ENCODE results near the gene TFCP2L1.

The TFCP2L1 gene

DNA sequence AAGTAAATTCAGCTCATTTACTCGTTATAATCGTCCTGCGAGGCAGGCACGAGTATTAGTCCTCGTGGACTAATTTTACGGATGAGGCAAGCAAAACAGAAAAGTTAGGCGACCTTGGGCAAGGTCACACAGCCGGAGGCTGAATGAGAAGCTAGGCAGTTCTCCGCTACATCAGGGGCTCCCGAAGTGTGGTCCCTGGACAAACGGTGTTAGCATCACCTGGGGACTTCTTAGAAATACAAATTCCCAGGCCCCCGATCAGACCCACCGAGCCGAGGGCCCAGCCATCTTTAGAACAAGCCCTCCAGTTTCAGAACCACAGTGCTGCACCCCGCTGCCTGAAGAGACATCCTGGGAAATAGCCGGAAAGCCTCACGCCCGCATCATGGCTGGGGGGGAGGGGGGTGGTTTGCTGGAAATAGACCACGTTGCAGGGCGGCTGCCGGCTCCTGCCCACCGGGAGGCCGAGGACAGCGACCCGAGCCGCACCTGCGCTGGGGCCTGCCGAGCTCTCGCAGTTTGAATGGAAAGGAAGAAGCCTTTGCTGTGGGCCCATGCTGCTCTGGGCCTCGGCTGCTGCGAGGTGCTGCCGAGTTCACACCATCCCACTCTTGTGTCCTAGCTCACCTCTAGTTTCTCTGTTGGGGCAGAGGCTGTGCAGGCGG is 72.2 kb downstream of the TFCP2L1 start:
- peaks cover 0 to 11% of the 10 kb centered on the region in 2 donors for H3K27me3 ChIP-seq
- H3K4me3 ChIP-seq: no peak overlapping the region
- H3K9me3 ChIP-seq: no peaks in the 10 kb centered on the region
- peaks cover 0 to 6% (median 0%) of the 10 kb centered on the region in 3 donors for H3K36me3 ChIP-seq
- H3K4me1 ChIP-seq: no peaks in the 10 kb centered on the region
- intact Hi-C loops (cut with DNase I; ENCODE audit: low total_unique reads): no loop called here
- no peak overlapping the region for H3K27ac ChIP-seq
- DNase-seq: no peak
- TF ChIP-seq, protein P1, sequence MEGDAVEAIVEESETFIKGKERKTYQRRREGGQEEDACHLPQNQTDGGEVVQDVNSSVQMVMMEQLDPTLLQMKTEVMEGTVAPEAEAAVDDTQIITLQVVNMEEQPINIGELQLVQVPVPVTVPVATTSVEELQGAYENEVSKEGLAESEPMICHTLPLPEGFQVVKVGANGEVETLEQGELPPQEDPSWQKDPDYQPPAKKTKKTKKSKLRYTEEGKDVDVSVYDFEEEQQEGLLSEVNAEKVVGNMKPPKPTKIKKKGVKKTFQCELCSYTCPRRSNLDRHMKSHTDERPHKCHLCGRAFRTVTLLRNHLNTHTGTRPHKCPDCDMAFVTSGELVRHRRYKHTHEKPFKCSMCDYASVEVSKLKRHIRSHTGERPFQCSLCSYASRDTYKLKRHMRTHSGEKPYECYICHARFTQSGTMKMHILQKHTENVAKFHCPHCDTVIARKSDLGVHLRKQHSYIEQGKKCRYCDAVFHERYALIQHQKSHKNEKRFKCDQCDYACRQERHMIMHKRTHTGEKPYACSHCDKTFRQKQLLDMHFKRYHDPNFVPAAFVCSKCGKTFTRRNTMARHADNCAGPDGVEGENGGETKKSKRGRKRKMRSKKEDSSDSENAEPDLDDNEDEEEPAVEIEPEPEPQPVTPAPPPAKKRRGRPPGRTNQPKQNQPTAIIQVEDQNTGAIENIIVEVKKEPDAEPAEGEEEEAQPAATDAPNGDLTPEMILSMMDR (IDR thresholded peaks at IDR 0.05): no peak

DNA sequence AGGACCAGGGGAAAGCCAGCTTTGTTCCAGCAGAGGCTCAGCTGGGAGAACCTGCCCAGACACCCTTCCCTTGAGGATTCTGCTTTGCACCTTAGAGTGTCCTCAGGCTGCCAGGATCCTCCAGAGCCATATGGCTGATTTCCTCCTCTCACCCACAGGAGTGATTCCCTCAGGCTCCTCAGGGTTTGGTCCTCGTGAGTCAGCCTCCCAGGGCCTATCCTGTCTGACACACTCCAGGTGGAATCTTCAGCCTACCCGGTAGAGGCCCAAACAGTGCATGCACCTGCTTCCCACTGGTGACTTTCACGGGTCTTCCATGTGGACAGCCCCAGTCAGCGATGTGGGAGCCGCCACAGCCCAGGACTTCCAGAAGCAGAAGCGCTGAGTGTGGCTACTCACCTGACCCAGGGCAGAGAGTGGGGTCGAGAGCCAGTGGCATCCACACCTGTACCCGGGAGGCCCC is 73.3 kb downstream of the TFCP2L1 start:
- no peaks in the 10 kb centered on the region for H3K9me3 ChIP-seq
- DNase-seq: no peak
- H3K27ac ChIP-seq: no peak overlapping the region

DNA sequence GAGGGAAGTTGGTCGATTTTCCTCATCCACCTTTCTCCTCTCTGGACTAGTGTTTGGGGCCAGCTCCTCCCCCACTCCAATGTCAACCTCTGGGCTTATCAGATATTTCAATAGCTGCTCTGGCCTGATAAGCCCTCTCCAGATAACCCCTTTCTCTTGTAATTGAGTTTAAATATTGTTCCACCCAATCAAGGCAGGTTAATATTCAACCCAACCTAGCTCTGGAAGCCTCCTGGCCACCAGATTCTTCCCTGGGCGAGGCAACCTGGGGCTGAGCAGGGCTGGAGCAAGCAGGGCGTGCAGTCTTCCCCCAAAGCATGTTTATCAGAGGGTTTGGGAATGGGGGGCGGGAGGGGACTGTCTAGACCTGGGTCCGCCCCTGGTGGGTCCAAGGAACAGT is 73.8 kb downstream of the TFCP2L1 start:
- Histone ChIP-seq H3K4me3 (no peak overlapping the region), H3K36me3 (no peaks in the 10 kb centered on the region), H3K9me3 (no peaks in the 10 kb centered on the region), H3K27me3 (peaks cover 0 to 11% of the 10 kb centered on the region in 2 donors), H3K4me1 (no peaks in the 10 kb centered on the region), H3K27ac (no peak overlapping the region)
- TF ChIP-seq, protein P1 (IDR thresholded peaks at IDR 0.05): no peak
- no peak for DNase-seq
- intact Hi-C loops (cut with DNase I; ENCODE audit: low total_unique reads): no loop called here

More for the DNA sequence above, 73.3 kb downstream of the TFCP2L1 start:
- TF ChIP-seq, protein P1 (IDR thresholded peaks at IDR 0.05): no peak
- Histone ChIP-seq H3K4me3 (no peak overlapping the region), H3K4me1 (no peaks in the 10 kb centered on the region), H3K27me3 (peaks cover 0 to 11% of the 10 kb centered on the region in 2 donors), H3K36me3 (no peaks in the 10 kb centered on the region)
- intact Hi-C loops (cut with DNase I; ENCODE audit: low total_unique reads): no loop called here

DNA sequence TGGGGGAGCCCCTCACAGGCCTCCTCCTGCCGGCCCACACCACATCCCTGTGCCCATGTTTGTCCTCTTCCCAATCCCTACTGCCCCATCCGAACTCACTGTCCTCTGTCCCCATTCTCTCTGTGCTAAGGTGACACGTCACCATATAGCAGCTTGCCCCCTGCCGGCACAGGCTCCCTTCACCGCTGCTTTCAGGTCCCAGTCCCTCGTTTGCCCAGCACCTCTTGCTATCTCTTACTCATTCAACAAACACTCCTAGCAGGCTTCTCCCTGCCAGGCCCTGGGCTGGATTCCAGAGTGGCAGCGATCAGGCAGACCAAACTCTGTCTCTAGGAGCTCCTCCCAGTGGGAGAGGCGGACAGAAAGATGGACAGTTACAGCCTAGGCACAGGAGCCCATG is 74.3 kb downstream of the TFCP2L1 start:
- Histone ChIP-seq H3K36me3 (no peaks in the 10 kb centered on the region), H3K27me3 (peaks cover 0 to 11% of the 10 kb centered on the region in 2 donors), H3K9me3 (no peaks in the 10 kb centered on the region), H3K4me3 (no peak overlapping the region), H3K27ac (no peak overlapping the region), H3K4me1 (no peaks in the 10 kb centered on the region)
- TF ChIP-seq, protein P1 (IDR thresholded peaks at IDR 0.05): no peak
- DNase-seq: no peak
- intact Hi-C loops (cut with DNase I; ENCODE audit: low total_unique reads): no loop called here

DNA sequence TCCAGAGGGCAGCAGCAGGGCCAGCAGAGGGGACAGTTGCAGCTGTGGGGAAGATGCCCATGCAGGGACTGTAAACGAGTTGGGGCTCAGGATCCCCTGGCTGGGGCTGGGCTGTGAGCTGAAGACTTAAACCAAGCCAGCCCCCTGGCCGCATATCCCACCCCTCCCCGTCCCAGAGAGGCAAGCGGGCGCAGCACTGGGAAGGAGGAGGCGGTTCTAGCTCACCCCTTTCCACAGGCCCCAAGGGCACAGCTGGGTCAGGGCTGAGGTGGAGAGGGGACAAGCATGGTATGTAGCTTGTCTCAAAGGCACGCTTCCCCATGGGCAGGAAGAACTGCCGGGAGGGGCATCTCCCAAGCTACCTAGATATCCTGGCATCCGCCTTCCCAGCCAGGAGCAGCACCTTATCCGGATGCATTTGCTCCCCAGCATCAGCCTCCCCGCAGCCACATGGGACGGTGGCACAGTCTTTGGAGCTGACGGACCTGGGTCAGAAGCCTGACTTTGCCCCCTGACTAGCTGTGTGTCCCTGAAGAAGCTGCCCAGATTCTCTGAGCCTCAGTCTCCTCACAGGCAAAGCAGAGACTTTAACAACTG is 75.9 kb downstream of the TFCP2L1 start:
- DNase-seq: no peak
- TF ChIP-seq, protein P1 (IDR thresholded peaks at IDR 0.05): no peak

More for the DNA sequence above, 75.9 kb downstream of the TFCP2L1 start:
- Histone ChIP-seq H3K9me3 (no peaks in the 10 kb centered on the region), H3K4me3 (no peak overlapping the region), H3K4me1 (no peaks in the 10 kb centered on the region), H3K27me3 (peaks cover 0 to 9% of the 10 kb centered on the region in 2 donors), H3K36me3 (no peaks in the 10 kb centered on the region), H3K27ac (no peak overlapping the region)
- intact Hi-C loops (cut with DNase I; ENCODE audit: low total_unique reads): no loop called here

Data from tibial artery (tissue), 4 donors.